GM19238 (cell line): ENCODE measurements around the gene FAM131B.

Experiments used
- DNase-seq: peaks from one replicate; pipeline ENCODE4 v3.0.0; 2011; ENCODE audit warnings: low spot score; ENCODE audit not compliant: insufficient read length

The FAM131B gene

GRCh38 chr7:143382791-143383641 lies 20.5 kb upstream of the FAM131B start:
- no peak for DNase-seq

DNA sequence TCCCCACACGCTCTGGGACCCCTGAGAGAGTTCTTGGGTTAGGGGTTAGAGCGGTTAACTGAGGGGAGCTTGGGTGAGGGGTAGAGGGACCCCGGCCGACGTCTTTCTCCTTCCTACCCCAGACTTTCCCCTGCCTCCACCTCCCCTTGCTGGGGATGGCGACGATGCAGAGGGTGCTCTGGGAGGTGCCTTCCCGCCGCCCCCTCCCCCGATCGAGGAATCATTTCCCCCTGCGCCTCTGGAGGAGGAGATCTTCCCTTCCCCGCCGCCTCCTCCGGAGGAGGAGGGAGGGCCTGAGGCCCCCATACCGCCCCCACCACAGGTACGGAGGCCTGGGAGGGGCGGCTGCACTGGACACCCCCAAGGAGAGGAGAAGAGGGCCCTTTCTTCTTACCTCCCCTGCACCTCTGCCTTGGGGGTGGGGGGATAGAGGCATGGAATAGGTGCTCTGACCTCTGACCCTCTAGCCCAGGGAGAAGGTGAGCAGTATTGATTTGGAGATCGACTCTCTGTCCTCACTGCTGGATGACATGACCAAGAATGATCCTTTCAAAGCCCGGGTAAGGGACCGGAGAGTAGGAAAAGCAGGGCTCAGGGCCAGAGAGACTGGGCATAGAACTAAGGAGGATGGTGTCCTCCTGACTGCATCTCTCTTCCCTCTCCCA lies 19.7 kb upstream of the FAM131B start:
- no peak for DNase-seq

DNA sequence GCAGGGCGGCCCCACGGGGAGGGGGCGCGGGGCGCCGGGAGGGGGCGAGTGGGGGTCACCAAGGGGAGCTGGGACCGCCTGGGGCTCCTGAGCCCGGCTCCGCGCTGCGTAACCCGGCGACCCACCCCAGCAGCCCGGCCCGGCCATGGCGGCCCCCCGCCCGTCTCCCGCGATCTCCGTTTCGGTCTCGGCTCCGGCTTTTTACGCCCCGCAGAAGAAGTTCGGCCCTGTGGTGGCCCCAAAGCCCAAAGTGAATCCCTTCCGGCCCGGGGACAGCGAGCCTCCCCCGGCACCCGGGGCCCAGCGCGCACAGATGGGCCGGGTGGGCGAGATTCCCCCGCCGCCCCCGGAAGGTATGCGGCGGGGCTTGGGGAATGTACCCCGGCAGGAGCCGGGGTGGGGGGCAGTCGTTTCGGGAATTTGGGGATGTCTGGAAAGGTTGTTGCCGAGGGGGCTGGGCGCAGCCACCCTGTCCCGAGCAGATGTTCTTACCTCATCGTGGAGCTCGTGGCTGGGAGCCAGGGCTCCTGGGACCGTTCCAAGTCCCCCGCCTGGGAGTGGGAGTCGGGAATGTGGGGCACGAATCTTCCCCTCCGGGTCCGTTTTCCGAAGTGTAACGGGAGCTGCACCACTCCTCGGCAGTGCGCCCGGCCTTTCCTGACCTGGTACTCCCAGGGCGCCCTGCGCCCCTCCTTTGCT lies 19.1 kb upstream of the FAM131B start:
- peak; percentile 55 for DNase-seq

DNA sequence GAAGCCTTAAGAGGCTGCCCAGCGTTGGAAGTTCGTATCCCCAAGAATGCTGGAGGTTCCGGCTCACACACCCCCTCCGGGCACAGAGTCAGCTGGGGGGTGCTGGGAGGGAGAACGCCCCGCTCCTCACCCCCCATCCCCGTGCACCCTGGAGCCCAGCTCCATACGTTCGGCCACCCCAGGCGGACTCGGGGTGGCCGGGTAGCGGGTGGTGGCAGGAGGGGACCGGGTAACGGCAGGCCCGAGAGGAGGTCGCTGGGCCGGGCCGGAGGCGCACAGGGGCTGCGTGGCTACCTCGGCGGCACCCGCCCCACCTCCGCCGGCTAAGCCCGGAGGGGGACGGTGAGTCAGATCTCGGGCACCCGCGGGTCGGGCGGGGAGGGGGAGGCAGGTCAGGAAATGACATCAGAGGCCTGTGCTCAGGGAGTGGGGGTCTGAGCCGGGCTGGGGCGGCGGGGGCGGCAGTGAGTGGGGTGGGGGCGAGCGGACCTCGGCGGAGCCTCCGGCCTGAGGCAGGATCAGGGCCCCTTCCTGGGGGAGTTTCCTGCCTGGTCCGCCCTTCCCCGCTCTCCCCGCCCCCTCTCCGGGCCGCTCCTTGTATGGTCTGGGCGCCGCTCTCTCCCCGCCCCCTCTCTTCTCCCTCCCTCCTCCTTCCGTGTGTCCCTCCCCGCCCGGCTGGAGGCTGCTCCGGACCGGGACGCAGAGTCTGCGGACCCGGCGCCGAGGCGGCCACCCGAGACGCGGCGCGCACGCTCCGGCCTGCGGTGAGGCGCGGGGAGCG lies 18.3 kb upstream of the FAM131B start, which contains the start of gene ZYX:
ZYX (plus strand) TSS at position 700 of the 781 bp plus-strand sequence. CDS start 227 bp downstream, outside the sequence.
- peak; percentile 92 for DNase-seq

GRCh38 chr7:143380260-143380645 lies 17.7 kb upstream of the FAM131B start:
- peak; percentile 78 for DNase-seq

GRCh38 chr7:143379611-143380259 lies 17.2 kb upstream of the FAM131B start:
- DNase-seq = no peak

DNA sequence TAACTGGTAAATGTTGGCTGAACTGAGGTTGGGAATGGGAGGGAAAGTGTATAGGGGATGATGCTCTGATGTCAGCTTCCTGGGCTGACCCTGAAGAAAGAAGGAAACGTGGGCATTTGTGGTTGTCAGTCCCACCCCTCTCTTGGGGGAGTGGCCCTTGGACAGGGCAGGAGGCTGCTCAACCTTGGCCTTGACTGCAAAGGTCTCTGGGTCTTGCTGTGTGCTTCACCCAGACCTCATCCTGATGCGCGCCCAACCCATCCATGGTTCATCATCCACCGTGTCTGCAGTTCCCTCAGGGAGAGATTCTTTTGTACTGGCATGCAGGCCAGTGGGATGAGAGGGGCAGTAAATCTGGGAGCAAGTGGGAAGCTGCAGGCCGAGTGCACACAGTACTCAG lies 13.9 kb upstream of the FAM131B start:
- no peak for DNase-seq

DNA sequence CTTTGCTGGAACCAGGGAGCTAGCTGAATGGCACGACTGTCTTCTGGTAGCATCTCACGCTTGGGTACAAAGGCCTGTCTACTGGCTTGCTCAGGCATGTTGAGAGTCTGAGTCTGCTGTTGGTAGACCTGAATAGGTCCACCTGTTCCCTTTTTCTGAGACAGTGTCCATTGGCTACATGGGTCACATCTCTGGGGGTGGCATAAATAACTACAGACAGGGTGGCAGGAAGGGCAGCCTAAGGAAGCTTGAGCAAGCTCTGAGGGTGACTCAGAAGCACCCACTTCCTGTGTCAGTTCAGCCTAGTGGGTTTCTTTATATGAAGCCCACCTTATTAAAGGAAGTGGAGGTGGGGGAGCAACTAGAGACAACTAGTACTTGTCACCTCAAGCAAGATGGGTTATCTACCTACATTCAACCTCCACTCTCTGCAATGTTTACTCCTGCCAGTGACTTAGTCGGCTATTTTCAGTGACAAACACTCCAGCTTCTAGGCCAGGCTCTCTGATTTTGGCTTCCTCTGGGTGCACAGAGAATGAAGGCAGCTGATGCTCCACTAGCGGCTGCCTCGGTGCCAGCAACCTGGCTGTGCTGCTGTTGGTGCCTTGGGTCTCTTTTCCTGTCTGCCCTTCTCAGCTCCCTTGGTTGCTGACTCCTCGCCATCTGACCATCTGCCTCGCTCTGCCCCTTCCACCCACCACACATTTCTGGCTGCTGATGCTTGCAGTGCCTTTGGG lies 13.0 kb upstream of the FAM131B start:
- no peak for DNase-seq

- no peak for DNase-seq
Measured at GRCh38 chr7:143374561-143374960, 12.0 kb upstream of the FAM131B start.

GRCh38 chr7:143373255-143373794 lies 10.8 kb upstream of the FAM131B start:
- DNase-seq = no peak

DNA sequence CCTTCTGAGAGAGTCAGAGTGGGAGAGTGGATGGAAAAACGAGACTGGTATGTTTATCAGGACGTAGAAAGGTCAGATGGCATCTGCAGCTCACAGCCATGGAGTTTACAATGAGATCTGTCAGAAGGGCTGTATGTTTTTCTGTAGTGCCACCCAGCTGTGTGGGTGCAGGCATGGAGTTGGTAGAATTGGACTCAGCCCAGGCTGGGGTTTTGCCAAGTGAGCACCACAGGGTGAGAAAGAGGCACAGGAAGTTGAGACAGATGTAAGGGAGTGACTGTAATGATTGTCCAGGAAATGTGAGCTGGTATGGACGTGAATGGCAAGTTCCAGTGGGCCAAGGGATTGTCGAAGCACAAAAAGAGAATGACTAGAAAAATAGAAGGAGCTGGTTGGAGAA lies 9.6 kb upstream of the FAM131B start:
- DNase-seq = no peak

DNA sequence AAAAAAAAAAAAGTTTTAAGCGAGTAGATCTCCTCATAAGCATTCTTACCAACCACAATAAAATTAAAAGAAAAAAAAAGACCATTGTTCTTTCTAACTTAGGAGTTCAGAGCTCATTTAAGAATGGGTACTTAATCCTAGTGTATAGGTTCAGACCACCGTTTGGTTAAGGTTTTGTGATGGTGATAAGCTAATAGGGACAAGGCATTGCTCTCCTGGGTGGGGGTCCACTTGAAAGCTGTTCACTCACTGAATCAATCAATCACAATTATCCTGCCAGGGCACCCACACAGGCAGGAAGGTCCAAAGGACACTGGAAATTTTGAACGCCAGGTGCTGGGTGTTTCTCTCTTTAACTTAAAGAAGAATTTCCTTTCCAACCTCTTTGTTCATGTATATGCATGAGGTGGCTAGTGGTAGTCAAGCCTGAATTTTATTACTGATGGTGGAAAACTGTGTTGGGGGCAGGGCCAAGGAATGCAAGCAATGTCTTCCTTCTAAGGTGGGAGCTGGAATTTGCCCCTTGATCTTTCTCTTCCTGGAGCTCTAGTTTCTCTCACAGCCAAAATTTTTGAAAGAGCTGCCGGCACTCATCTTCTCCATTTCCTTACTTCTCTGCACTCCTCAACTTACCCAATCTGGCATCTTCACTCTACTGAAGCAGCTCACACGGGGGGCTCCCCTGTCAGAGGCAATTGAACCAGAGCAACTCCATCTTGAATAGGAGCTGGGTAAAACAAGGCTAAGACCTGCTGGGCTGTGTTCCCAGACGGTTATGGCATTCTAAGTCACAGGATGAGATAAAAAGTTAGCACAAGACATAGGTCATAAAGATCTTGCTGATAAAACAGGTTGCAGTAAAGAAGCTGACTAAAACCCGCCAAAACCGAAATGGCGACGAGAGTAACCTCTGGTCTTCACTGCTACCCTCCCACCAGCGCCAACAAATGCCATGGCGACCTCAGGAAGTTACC lies 7.5 kb upstream of the FAM131B start:
- DNase-seq = no peak

DNA sequence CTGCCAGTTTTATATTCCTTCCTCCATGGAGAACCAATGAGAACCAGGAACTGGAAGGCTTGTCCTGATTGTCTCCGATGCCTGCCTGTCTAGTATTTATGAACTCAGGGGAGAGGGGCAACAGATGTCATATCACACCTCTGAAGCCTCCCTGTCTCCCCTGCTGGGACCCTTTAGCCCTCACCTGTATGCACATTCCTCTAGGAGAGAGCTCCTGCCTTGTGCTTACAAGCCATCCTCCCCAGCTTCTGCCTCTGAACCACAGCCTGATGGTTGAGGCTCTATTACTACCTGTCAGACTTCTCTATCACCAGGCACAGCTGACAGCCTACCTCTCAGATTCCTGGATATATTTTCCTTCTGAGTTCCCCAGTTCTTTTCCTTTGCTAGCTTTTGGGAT lies 5.9 kb upstream of the FAM131B start:
- no peak for DNase-seq

GRCh38 chr7:143367972-143368371 lies 5.5 kb upstream of the FAM131B start:
- DNase-seq = no peak

DNA sequence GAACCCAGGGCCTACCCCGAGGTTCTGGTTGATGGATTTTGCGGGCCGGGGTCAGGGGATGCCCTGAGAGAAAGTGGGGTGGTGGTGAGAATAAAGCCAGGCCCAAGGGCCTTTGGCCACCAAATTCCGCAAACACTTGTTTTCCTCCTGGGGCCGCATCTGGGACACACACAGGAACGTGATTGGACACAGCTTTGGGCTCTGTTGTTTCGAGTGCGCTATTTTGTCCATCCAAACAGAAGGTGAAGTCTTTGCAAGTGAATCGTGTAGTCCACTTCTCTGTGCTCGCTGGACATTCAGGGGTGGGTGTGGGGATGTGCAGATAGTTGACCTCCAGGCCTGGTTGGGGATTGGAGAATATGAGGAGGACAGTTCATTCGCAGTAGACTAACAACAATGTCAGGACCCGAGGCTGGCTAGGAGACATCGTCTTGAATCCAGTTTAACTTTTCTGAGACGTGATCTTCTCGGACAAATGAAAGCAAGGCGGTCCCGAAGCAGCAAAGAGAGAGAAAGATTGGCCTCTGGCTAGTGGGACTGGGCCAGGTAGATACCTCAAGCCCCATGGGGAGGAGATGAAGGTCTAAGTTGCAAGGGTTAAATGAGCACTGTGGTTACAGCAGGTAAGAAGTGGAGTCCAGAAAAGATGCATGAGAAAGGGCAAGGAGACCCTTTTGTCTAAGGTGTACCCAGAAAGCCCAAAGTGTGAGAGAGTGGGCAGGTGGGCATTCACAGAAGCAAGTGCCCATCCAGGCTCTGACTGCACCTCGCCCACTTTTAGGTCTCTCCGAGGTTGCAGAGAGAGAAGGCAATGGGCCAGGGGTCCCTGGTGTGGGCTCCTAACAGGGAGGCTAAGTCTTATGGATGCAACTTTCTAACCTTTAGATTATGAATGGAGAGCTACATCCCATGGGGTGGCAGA lies 764 bp upstream of the FAM131B start:
- no peak for DNase-seq

- DNase-seq = no peak
Measured at GRCh38 chr7:143361552-143362130, 872 bp downstream of the FAM131B start.
